Peyer's patch (tissue), 4 donors: ENCODE data around the gene STBD1. TPM values are rescaled to one million over a fixed set of nuclear protein-coding genes. Genes with fewer than 3 reads are reported as not detected.
"Not testable (repeated sequence)": the region's sequence is repeated elsewhere in the genome, so short reads cannot be mapped to it uniquely, and the experiment has no call there.

ENCODE experiments used
- DNase-seq, 3 donors: peaks; one replicate each; pipeline ENCODE4 v3.0.0-alpha.2; 2017 to 2019
- H3K27ac ChIP-seq, 4 donors: fragments of 200-600 bp; sonication (generic); one replicate each; pipeline ENCODE4 v1.5.1; 2016 to 2019
- H3K27me3 ChIP-seq, 2 donors: fragments of 200-600 bp; sonication (generic); one replicate each; pipeline ENCODE4 v1.5.1; 2019
- H3K36me3 ChIP-seq, 3 donors: fragments of 200-600 bp; sonication (generic); one replicate each; pipeline ENCODE4 v1.5.1; 2016 to 2019
- H3K4me1 ChIP-seq, 4 donors: fragments of 200-600 bp; sonication (generic); one replicate each; pipeline ENCODE4 v1.5.1; 2016 to 2019
- H3K4me3 ChIP-seq, 4 donors: fragments of 200-600 bp; sonication (generic); 1 replicate in 3 of 4; 2 replicates in 1 of 4; pipeline ENCODE4 v1.5.1; 2016 to 2019; ENCODE audit warnings: mild to moderate bottlenecking in 1 of 4
- H3K9me3 ChIP-seq, 4 donors: fragments of 200-600 bp; sonication (generic); one replicate each; pipeline ENCODE4 v1.5.1; 2016 to 2019; ENCODE audit warnings: mild to moderate bottlenecking in 1 of 4
- POLR2A ChIP-seq, 2 donors: fragments of 450-650 bp; IDR thresholded peaks; one replicate each; pipeline ENCODE4 v1.5.1; 2017; ENCODE audit warnings: antibody characterized with exemption in 2 of 2, mild to moderate bottlenecking in 2 of 2, moderate library complexity in 2 of 2
- small RNA-seq, 2 donors: library from RNA; depleted of rRNA; stranded (forward); fragments of <200 nt; gene quantifications; one replicate each; pipeline ENCODE3, GENCODE V24; 2016
- total RNA-seq, 4 donors: library from RNA; depleted of rRNA; stranded (reverse); fragments of >200 nt; gene quantifications; one replicate each; pipeline ENCODE4 v1.1.0, GENCODE V29; 2016
- TF ChIP-seq, protein P1 (sequence below), 6 experiments: fragments of 450-650 bp in 4 of 6; fragments of 200-600 bp in 2 of 6; sonication (generic) in 1 of 6; IDR thresholded peaks; one replicate each; pipeline ENCODE4 v1.5.1; 2017 to 2019; ENCODE audit warnings: antibody characterized with exemption in 6 of 6, mild to moderate bottlenecking in 3 of 6, moderate library complexity in 1 of 6

STBD1 gene
- total RNA-seq, 4 donors from 2014 or later = 32.0 to 72.9 (median 50.4) TPM; not detected in 1

- H3K27ac ChIP-seq = no peak overlapping the region
- H3K4me3 ChIP-seq = no peak overlapping the region
- H3K9me3 ChIP-seq = peaks cover 0 to under 1% (median 0%) of the 10 kb centered on the region in 4 donors
- no peaks in the 10 kb centered on the region for H3K4me1 ChIP-seq
- DNase-seq = no peak
- H3K36me3 ChIP-seq = no peaks in the 10 kb centered on the region
- no peaks in the 10 kb centered on the region for H3K27me3 ChIP-seq
- no peak for TF ChIP-seq POLR2A (IDR thresholded peaks at IDR 0.05)
- TF ChIP-seq, protein P1, sequence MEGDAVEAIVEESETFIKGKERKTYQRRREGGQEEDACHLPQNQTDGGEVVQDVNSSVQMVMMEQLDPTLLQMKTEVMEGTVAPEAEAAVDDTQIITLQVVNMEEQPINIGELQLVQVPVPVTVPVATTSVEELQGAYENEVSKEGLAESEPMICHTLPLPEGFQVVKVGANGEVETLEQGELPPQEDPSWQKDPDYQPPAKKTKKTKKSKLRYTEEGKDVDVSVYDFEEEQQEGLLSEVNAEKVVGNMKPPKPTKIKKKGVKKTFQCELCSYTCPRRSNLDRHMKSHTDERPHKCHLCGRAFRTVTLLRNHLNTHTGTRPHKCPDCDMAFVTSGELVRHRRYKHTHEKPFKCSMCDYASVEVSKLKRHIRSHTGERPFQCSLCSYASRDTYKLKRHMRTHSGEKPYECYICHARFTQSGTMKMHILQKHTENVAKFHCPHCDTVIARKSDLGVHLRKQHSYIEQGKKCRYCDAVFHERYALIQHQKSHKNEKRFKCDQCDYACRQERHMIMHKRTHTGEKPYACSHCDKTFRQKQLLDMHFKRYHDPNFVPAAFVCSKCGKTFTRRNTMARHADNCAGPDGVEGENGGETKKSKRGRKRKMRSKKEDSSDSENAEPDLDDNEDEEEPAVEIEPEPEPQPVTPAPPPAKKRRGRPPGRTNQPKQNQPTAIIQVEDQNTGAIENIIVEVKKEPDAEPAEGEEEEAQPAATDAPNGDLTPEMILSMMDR (IDR thresholded peaks at IDR 0.05) = no peak
These were observed 36.3 kb downstream of the STBD1 start for GRCh38 chr4:76342803-76343202.

GRCh38 chr4:76354517-76355473 is 48.3 kb downstream of the STBD1 start:
- peak in 1 of 3 donors; percentile 54 for DNase-seq
- no peaks in the 10 kb centered on the region for H3K36me3 ChIP-seq
- H3K4me3 ChIP-seq = no peak overlapping the region
- no peaks in the 10 kb centered on the region for H3K4me1 ChIP-seq
- no peak overlapping the region for H3K27ac ChIP-seq
- peaks cover 0 to 5% (median 1%) of the 10 kb centered on the region in 4 donors for H3K9me3 ChIP-seq
- no peaks in the 10 kb centered on the region for H3K27me3 ChIP-seq
- no peak for TF ChIP-seq POLR2A (IDR thresholded peaks at IDR 0.05)
- TF ChIP-seq, protein P1 (IDR thresholded peaks at IDR 0.05) = no peak

GRCh38 chr4:76357981-76358380 is 51.4 kb downstream of the STBD1 start:
- Histone ChIP-seq H3K27me3 (no peaks in the 10 kb centered on the region), H3K36me3 (no peaks in the 10 kb centered on the region), H3K9me3 (peaks cover 0 to 10% (median 5%) of the 10 kb centered on the region in 4 donors), H3K4me1 (no peaks in the 10 kb centered on the region), H3K27ac (no peak overlapping the region), H3K4me3 (no peak overlapping the region)
- DNase-seq = no peak
- TF ChIP-seq POLR2A (IDR thresholded peaks at IDR 0.05) = no peak
- TF ChIP-seq, protein P1 (IDR thresholded peaks at IDR 0.05) = no peak

- not testable (repeated sequence) for H3K4me3 ChIP-seq, H3K27ac ChIP-seq, H3K4me1 ChIP-seq, H3K36me3 ChIP-seq, DNase-seq, H3K27me3 ChIP-seq
- peaks cover 0 to 10% (median 5%) of the 10 kb centered on the region in 4 donors for H3K9me3 ChIP-seq
These were observed 53.4 kb downstream of the STBD1 start for GRCh38 chr4:76359881-76360466.

Small RNAs within 50 kb of the gene (small RNA-seq; reads per million reads assigned to genes)
- gene RNU6-1000P = 0 reads per million in 2 donors

Other genes with a start within 250 kb of the STBD1 start
- under 1 TPM in 1 of 4 donors, not detected in 3; 0.85 TPM for gene ART3, start 232.0 kb upstream of the STBD1 start, total RNA-seq
- 10 to 100 TPM; 15.6 to 32.2 (median 23.9) TPM for gene NUP54, start 158.3 kb upstream of the STBD1 start, total RNA-seq
- 100 to 1,000 TPM in 3 of 4 donors, 10 to 100 TPM in 1; 40.4 to 225 (median 170) TPM for gene SCARB2, start 92.9 kb upstream of the STBD1 start, total RNA-seq
- 10 to 100 TPM in 1 of 4 donors, 1 to 10 TPM in 2, under 1 TPM in 1; 0.83 to 13.9 (median 7.6) TPM for gene FAM47E, start 55.0 kb upstream of the STBD1 start, total RNA-seq
- gene CCDC158, start 114.4 kb downstream of the STBD1 start, total RNA-seq = not detected
- 100 to 1,000 TPM in 3 of 4 donors, 10 to 100 TPM in 1; 52.0 to 444 (median 364) TPM for gene SHROOM3, start 128.5 kb downstream of the STBD1 start, total RNA-seq